Stimulated activated CD4-positive, alpha-beta T cell treated with anti-CD3 and anti-CD28 coated beads, Interleukin-1b, Interleukin-23, amount 100 ng/mL, for 24 hours (primary cell): ENCODE measurements around the gene TNNT1.
A peak's percentile ranks its signal among the peaks of the same experiment; 100 is the strongest.
"Not testable (repeated sequence)": the region's sequence is repeated elsewhere in the genome, so short reads cannot be mapped to it uniquely, and the experiment has no call there.

Experiments used
- DNase-seq, 4 experiments: peaks; one replicate each; pipeline ENCODE4 v3.0.0-alpha.2; 2020; ENCODE audit warnings: low read depth in 4 of 4, low spot score in 1 of 4

The TNNT1 gene

DNA sequence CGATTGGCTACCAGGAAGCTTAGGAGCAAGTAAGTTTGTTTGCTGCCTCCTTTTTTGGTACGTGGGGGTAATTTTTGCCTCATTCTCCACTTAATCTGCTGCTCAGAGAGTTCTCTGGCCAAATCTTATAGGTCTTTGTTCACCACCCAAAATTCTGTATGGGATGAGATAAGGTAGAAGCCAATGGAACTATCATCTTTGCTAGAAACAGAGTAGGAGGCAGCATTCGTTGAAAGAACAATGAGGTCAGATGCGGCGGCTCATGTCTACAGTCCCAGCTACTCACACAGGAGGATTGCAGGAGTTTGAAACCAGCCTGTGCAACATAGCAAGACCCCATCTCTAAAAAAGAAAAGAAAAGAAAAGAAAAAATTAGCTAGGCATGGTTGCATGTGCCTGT is 22.4 kb upstream of the TNNT1 start:
- DNase-seq, result no peak

- DNase-seq, result no peak
Measured at GRCh38 chr19:55169136-55169535, 20.1 kb upstream of the TNNT1 start.

- peak in 3 of 4 experiments; percentile 42 to 76 (median 68) for DNase-seq
Measured at GRCh38 chr19:55166530-55167268, 17.7 kb upstream of the TNNT1 start, which contains the start of gene DNAAF3. TSS of gene DNAAF3 (minus strand) at chr19:55166613. CDS start at chr19:55166413, 200 bp downstream.

DNA sequence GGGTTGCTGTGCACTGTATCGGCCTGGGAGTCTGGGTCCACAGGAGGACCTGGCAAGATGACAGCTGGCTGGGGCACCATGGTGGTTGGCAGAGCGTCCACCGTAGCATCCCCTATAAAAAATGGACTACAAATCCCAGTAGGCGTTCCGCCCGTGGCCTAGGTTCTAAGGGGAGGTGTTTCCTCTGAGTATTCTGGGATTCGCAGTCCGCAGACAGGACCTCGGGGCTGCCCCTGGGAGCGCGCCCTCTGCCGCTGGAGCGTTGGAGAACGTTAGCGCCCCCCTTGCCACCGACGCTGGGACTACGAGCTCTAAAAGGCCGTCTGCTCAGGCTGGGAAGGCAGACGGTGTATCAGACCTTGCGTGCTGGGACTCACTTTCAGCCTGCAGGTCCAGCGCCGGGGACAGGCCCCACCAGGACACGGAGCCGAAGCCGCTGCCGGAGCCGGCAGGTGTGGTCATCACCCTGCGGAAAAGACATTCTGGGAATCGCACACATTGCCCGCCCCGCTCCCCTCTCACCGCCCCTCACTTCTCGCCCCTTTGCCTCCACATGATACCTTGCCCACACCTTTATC is 17.0 kb upstream of the TNNT1 start:
- DNase-seq, result no peak

GRCh38 chr19:55161571-55162322 is 12.7 kb upstream of the TNNT1 start:
- DNase-seq, result no peak

DNA sequence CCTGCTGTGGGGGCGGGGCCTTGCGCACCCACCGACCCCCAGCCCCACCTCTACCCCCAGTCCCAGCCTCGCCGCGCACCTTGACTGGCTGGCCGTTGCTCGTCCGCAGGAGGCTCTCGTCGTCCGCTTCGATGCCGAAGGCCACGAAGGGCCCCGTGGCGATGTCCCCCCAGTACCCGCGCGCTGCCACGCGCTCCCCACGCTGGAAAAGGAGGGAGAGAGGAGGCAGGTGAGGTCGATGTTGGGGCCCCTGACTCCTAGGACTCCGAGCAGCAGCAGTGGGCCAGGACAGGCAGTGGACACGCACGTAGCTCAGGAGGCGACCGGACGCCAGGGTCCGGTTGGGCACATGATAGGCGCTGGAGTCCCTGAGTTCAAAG is 12.0 kb upstream of the TNNT1 start:
- DNase-seq, result no peak

DNA sequence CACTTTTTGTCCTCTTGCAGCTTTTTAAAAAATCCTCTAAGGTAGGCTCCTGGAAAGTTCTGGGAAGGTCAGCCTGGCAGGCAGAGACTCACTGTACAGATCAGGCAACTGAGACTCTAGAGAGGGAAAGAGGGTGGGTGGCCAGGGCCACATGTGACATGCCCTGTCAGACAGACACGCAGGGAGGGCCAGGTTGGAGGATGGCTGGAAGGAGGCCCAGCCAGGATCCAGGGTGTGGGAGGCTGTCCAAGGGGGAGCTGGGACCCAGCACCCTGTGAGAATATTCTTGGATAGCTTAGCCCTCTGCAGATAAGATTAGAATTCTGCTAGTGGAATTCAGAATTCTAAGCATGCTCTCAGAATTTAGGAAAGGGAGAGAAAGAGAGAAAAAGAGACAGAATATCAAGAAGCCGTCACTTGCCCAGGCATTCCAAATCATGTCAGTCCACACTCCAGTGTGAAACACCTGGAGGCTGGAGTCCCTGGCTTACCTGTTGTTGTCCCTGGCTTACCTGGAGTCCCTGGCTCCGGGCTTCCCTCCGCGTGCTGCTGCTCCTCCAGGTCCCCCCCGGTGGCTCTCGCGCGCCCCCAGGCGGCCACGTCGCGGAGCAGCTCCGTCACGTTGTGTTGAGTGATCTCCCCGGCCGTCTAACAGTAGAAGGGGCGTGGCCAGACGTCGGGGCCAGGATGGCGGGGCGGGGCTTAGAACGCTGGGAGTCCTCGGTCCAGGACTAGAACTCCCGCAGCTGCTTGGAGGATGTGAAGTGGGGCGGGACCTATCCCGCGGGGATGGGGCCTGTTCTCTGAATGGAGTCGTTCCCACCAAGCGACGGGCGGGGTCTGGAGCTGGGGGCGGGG is 11.4 kb upstream of the TNNT1 start:
- peak; percentile 68 to 86 (median 82) for DNase-seq

- DNase-seq, result no peak
Measured at GRCh38 chr19:55158848-55159749, 10.1 kb upstream of the TNNT1 start.

GRCh38 chr19:55158423-55158822 is 9.4 kb upstream of the TNNT1 start:
- no peak for DNase-seq

- no peak for DNase-seq
Measured at GRCh38 chr19:55157064-55157908, 8.3 kb upstream of the TNNT1 start, which contains the start of gene TNNI3. TSS of gene TNNI3 (minus strand) at chr19:55157732. CDS start at chr19:55157589, 143 bp downstream.

DNA sequence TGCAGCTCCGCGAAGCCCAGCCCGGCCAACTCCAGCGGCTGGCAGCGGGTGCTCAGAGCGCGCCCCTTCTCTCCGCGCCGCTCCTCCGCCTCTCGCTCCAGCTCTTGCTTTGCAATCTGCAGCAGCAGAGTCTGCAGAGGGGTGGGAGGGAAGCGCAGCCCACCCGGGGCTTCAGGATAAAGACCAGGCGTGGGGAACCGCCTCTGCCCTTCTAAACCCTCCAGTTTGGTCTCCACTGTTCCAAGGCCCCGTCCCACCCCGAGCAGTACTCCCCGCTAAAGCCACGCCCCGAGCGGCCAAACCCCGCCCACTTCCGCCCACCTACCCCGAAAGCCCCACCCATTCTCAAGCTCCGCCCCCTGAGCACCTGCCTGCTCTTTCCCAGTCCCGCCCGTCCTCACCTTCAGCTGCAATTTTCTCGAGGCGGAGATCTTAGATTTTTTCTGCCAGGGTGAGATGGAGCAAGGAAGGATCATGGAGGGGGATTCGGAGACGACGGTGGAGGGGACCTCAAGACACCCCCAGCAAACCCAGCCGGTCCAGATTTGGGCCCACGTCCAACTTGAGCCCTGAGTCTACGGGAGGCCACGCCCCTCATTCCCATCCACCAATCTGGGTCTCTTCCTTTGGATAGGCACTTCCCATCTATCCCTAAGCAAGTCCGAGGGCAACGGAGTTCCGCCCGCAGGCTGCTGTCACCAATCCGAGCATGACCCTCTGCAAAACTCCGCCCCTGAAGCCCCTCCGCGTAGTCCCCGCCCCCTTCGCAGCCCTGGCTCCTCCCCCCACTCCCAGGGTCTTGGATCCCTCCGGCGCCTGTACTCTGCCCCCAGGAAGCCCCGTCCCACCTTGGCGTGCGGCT is 7.4 kb upstream of the TNNT1 start:
- no peak for DNase-seq

DNA sequence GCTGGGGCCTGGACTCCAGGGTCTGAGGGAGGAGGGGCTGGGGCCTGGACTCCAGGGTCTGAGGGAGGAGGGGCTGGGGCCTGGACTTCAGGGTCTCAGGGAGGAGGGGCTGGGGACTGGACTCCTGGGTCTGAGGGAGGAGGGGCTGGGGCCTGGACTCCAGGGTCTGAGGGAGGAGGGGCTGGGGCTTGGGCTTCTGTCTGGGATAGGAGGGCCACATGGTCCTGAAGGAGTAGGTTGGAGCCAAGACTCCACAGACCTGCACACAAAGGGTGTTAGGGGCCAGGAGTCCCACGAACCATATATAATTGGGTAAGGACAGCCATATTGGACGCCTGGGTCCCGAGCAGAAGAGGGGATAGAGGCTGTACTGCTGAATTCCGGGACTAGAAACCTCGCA is 6.8 kb upstream of the TNNT1 start:
- not testable (repeated sequence) for DNase-seq

- no peak for DNase-seq
Measured at GRCh38 chr19:55153652-55154264, 4.8 kb upstream of the TNNT1 start.

DNA sequence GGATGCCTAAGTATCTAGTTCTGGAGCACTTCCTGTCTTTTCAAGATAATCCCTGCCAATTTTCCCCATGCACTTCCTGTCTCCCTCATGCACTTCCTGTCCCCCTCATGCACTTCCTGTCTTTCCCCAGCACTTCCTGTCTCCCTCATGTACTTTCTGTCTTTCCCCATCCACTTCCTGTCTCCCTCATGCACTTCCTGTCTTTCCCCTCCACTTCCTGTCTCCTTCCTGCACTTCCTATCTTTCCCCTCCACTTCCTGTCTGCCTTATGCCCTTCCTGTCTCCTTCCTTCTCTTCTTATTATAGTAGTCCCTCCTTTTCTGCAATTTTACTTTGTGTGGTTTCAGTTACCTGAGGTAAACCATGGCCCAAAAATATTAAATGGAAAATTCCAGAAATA is 3.0 kb upstream of the TNNT1 start:
- no peak for DNase-seq

- DNase-seq, result no peak
Measured at GRCh38 chr19:55147545-55148251, 1.3 kb downstream of the TNNT1 start.

- DNase-seq, result no peak
Measured at GRCh38 chr19:55146705-55147273, 2.2 kb downstream of the TNNT1 start.
